PFSK-1 (cell line): ENCODE data around the gene PXDN.
A peak's percentile ranks its signal among the peaks of the same experiment; 100 is the strongest.

Experiments used
- POLR2AphosphoS5 ChIP-seq: IDR thresholded peaks from 2 replicates; pipeline ENCODE4 v1.6.1; 2012; ENCODE audit warnings: low read depth, mild to moderate bottlenecking, control low read depth, low read length, moderate library complexity
- REST ChIP-seq, 2 experiments: IDR thresholded peaks; 2 replicates each; pipeline versions ENCODE4 v1.6.1 to v1.8.0; 2011 to 2012; ENCODE audit warnings: low read depth in 2 of 2, low read length in 2 of 2, control low read depth in 1 of 2, inconsistent platforms in 1 of 2, mild to moderate bottlenecking in 1 of 2, moderate library complexity in 1 of 2; ENCODE audit not compliant: insufficient read depth in 1 of 2
- SIN3A ChIP-seq: IDR thresholded peaks from 2 replicates; pipeline ENCODE4 v1.6.1; 2012; ENCODE audit warnings: mild to moderate bottlenecking, low read length, moderate library complexity, borderline replicate concordance; ENCODE audit not compliant: insufficient read depth
- TAF1 ChIP-seq: IDR thresholded peaks from 2 replicates; pipeline ENCODE4 v1.6.1; 2012; ENCODE audit warnings: low read length, control low read depth, borderline replicate concordance; ENCODE audit not compliant: insufficient read depth

DNA sequence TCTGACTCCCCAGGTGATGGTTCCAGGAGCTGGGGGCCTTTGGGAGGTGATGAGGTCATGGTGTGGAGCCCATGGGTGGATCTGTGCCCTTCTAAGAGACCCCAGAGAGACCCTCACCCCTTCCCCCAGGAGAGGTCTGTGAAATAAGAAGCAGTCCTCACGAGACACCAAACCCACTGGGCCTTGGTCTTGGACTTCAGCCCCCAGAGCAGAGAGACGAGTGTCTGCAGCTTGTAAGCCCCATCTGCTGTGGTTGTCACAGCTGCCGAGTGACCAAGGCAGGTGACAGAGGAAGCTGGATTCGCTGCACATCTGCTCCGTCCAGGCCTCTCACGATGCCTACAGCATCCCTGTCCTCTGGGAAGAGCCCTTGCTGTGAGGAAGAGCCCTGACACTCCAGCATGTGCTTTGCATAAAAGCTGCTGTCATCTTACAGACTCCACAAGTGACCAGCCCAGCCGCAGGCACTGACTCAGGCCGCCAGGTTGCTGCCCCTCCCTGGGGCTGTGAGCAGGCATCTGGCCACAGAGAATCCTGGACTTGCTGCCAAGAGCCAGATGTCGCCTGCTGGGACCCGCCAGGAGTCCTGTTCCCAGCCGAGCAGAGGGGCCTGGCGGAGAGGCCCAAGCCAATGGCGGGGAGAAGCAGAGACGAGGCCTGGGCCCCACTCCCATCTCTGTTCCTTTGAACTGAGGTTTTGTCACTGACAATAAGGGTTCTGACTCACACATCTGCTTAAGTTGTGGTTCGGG, 150.8 kb downstream of the PXDN start:
- TF ChIP-seq POLR2AphosphoS5 = no peak
- TF ChIP-seq REST (IDR thresholded peaks at IDR 0.05; ENCODE audit: insufficient read depth in 1 of 2, low read depth in 2 of 2, low read length in 2 of 2) = no peak
- TF ChIP-seq TAF1 = no peak
- peak; percentile 81; the same call in 1 of the 2 replicates for TF ChIP-seq SIN3A
